22Rv1 (cell line): ENCODE data around the gene PDHX.

ENCODE experiments used
- H3K27ac ChIP-seq: fragments of 450-650 bp; 2 replicates; pipeline ENCODE4 v1.5.1; 2017
- CTCF ChIP-seq: fragments of 450-650 bp; IDR thresholded peaks from 2 replicates; pipeline ENCODE4 v1.5.1; 2017; ENCODE audit warnings: mild to moderate bottlenecking
- ZFX ChIP-seq: fragments of 450-650 bp; IDR thresholded peaks from 2 replicates; pipeline ENCODE4 v1.6.1; 2017; ENCODE audit warnings: antibody characterized with exemption, borderline replicate concordance

Gene PDHX

GRCh38 chr11:34959770-34960169 is 43.4 kb downstream of the PDHX start:
- H3K27ac ChIP-seq, result no peak overlapping the region
- TF ChIP-seq CTCF (no peak), ZFX (no peak)

GRCh38 chr11:34960277-34960676 is 43.9 kb downstream of the PDHX start:
- no peak for TF ChIP-seq ZFX
- TF ChIP-seq CTCF, result no peak
- no peak overlapping the region for H3K27ac ChIP-seq

GRCh38 chr11:34962034-34962433 is 45.6 kb downstream of the PDHX start:
- H3K27ac ChIP-seq, result no peak overlapping the region

GRCh38 chr11:34963351-34963750 is 46.9 kb downstream of the PDHX start:
- TF ChIP-seq CTCF (no peak), ZFX (no peak)
- no peak overlapping the region for H3K27ac ChIP-seq

More at GRCh38 chr11:34962034-34962433, 45.6 kb downstream of the PDHX start:
- no peak for TF ChIP-seq CTCF
- no peak for TF ChIP-seq ZFX

GRCh38 chr11:34964610-34965331 is 48.4 kb downstream of the PDHX start:
- no peak overlapping the region for H3K27ac ChIP-seq
- TF ChIP-seq CTCF (no peak), ZFX (no peak)

- H3K27ac ChIP-seq, result no peak overlapping the region
- no peak for TF ChIP-seq ZFX
These were observed 52.4 kb downstream of the PDHX start for GRCh38 chr11:34968862-34969261.

GRCh38 chr11:34970033-34970432 is 53.6 kb downstream of the PDHX start:
- TF ChIP-seq ZFX (no peak), CTCF (no peak)
- no peak overlapping the region for H3K27ac ChIP-seq

- TF ChIP-seq CTCF, result no peak
- no peak for TF ChIP-seq ZFX
These were observed 54.1 kb downstream of the PDHX start for GRCh38 chr11:34970480-34970879.

More at GRCh38 chr11:34970480-34970879, 54.1 kb downstream of the PDHX start:
- no peak overlapping the region for H3K27ac ChIP-seq
